Glutamatergic neuron (in vitro differentiated cells): ENCODE measurements around the gene ACSL6. TPM values are rescaled to one million over a fixed set of nuclear protein-coding genes. Genes with fewer than 3 reads are reported as not detected.

Source experiments
- DNase-seq: peaks from one replicate; pipeline ENCODE4 v3.0.0; 2022
- H3K27ac Mint-ChIP-seq: one replicate; pipeline ENCODE4 v1.8.0; 2020; ENCODE audit warnings: mild to moderate bottlenecking, mixed read lengths, inconsistent platforms; ENCODE audit not compliant: unreplicated experiment
- H3K27me3 Mint-ChIP-seq: one replicate; pipeline ENCODE4 v1.8.0; 2020; ENCODE audit warnings: mild to moderate bottlenecking, moderate library complexity, mixed read lengths, inconsistent platforms; ENCODE audit not compliant: unreplicated experiment
- H3K36me3 Mint-ChIP-seq: one replicate; pipeline ENCODE4 v1.8.0; 2020; ENCODE audit warnings: mild to moderate bottlenecking, mixed read lengths, inconsistent platforms; ENCODE audit not compliant: unreplicated experiment
- H3K4me1 Mint-ChIP-seq: one replicate; pipeline ENCODE4 v1.8.0; 2020; ENCODE audit warnings: mild to moderate bottlenecking, low read depth, mixed read lengths, inconsistent platforms; ENCODE audit not compliant: unreplicated experiment
- H3K4me3 Mint-ChIP-seq: one replicate; pipeline ENCODE4 v1.8.0; 2020; ENCODE audit warnings: mild to moderate bottlenecking, mixed read lengths, inconsistent platforms; ENCODE audit not compliant: unreplicated experiment
- H3K9me3 Mint-ChIP-seq: one replicate; pipeline ENCODE4 v1.8.0; 2020; ENCODE audit warnings: mild to moderate bottlenecking, moderate library complexity, mixed read lengths, inconsistent platforms; ENCODE audit not compliant: unreplicated experiment
- CTCF ChIP-seq: fragments of 200-600 bp; sonication (generic); IDR thresholded peaks from one replicate; pipeline ENCODE4 v1.5.0; 2021; ENCODE audit not compliant: partially characterized antibody, unreplicated experiment
- long read RNA-seq: library from polyadenylated mRNA; unstranded; transcript quantifications from one replicate; pipeline ENCODE4 v2.0.0, GENCODE V29; 2020; ENCODE audit not compliant: unreplicated experiment
- total RNA-seq: library from RNA; stranded (reverse); fragmentation: NEBNext Ultra II Directional; extraction: Animal tissue kit (Norgen Biotek cat#: 25700); gene quantifications from one replicate; pipeline ENCODE4 v1.2.1, GENCODE V29; 2021; ENCODE audit not compliant: unreplicated experiment

Gene ACSL6
- 8.1 TPM for total RNA-seq
- long read RNA-seq, partial matches to known transcripts = 1 of 1 reads
- long read RNA-seq, other reads (novel, unspliced or antisense) = 0 of 1 reads

GRCh38 chr5:132011622-132012343 is at the start of gene ACSL6:
Gene ACSL6 (minus strand): TSS chr5:132011658. CDS start chr5:132011553, 105 bp downstream.
- TF ChIP-seq CTCF = no peak
- peak within 1 kb of the TSS; percentile 90 for H3K4me3 Mint-ChIP-seq
- peaks cover 18% of the 10 kb centered on the region for H3K27me3 Mint-ChIP-seq
- no peaks in the 10 kb centered on the region for H3K36me3 Mint-ChIP-seq
- H3K4me1 Mint-ChIP-seq = peaks cover 22% of the 10 kb centered on the region
- peak; percentile 76 for DNase-seq
- H3K27ac Mint-ChIP-seq = no peak within 1 kb of the TSS
- peaks cover 3% of the 10 kb centered on the region for H3K9me3 Mint-ChIP-seq

- Mint-ChIP-seq H3K4me3 (no peak within 1 kb of the TSS), H3K4me1 (peaks cover 2% of the 10 kb centered on the region), H3K9me3 (peaks cover 1% of the 10 kb centered on the region), H3K36me3 (no peaks in the 10 kb centered on the region), H3K27me3 (peaks cover 8% of the 10 kb centered on the region), H3K27ac (no peak within 1 kb of the TSS)
- DNase-seq = peak; percentile 4
- TF ChIP-seq CTCF = no peak
Observed at GRCh38 chr5:132060501-132061161, 49.2 kb upstream of the ACSL6 start, which contains the start of gene IL3. Gene IL3 (plus strand): TSS chr5:132060655. CDS start chr5:132060707, 52 bp downstream.

GRCh38 chr5:132059696-132060500 is 48.4 kb upstream of the ACSL6 start:
- no peak overlapping the region for H3K4me3 Mint-ChIP-seq
- H3K9me3 Mint-ChIP-seq = peaks cover 1% of the 10 kb centered on the region
- peaks cover 2% of the 10 kb centered on the region for H3K4me1 Mint-ChIP-seq
- peak; percentile 6 for DNase-seq
- H3K27ac Mint-ChIP-seq = no peak overlapping the region
- H3K36me3 Mint-ChIP-seq = no peaks in the 10 kb centered on the region
- peaks cover 6% of the 10 kb centered on the region for H3K27me3 Mint-ChIP-seq
- no peak for TF ChIP-seq CTCF

- Mint-ChIP-seq H3K4me1 (no peaks in the 10 kb centered on the region), H3K4me3 (no peak overlapping the region), H3K9me3 (peaks cover 1% of the 10 kb centered on the region), H3K27me3 (peaks cover 6% of the 10 kb centered on the region), H3K36me3 (no peaks in the 10 kb centered on the region), H3K27ac (no peak overlapping the region)
- DNase-seq = peak; percentile 7
- TF ChIP-seq CTCF = no peak
Observed at GRCh38 chr5:132059043-132059695, 47.7 kb upstream of the ACSL6 start.
